Fibroblast of villous mesenchyme (primary cell): ENCODE measurements around the gene ITGB6. TPM values are rescaled to one million over a fixed set of nuclear protein-coding genes. Genes with fewer than 3 reads are reported as not detected.

ENCODE experiments used
- DNase-seq: peaks from one replicate; pipeline ENCODE4 v3.0.0-alpha.2; 2010; ENCODE audit warnings: low read depth
- H3K4me3 ChIP-seq: 2 replicates; pipeline ENCODE4 v1.5.1; 2011; ENCODE audit warnings: low read depth, mild to moderate bottlenecking, low read length
- total RNA-seq: library from RNA; depleted of rRNA; stranded (reverse); fragments of >200 nt; gene quantifications from 2 replicates; pipeline ENCODE4 v1.2.3, GENCODE V29; 2012
- TF ChIP-seq, protein P1 (sequence below): IDR thresholded peaks from 2 replicates; pipeline ENCODE4 v1.5.1; 2012; ENCODE audit warnings: low read depth, mild to moderate bottlenecking, low read length; ENCODE audit not compliant: insufficient read depth

Gene ITGB6
- total RNA-seq, 1 donor, result not detected

DNA sequence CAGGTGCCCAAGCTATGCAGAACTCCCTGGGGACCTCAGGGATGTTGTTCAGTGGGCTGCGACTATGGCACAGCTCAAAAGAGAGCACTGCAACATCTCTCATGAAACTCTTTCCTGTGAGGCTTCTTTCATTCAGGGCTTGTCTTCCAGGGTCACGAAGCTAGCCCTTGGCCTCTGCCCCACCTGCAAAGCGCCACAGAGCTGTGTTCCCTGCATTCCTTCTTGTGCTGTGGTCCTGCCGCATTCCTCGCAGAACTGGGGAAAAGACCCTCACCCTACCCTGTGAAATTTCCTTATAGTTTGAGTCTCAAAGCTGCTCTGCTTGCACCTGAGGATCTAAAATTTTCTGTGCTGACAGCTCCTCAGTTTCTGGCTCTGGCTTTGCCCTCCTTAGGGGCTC lies 26.3 kb upstream of the ITGB6 start:
- TF ChIP-seq, protein P1, sequence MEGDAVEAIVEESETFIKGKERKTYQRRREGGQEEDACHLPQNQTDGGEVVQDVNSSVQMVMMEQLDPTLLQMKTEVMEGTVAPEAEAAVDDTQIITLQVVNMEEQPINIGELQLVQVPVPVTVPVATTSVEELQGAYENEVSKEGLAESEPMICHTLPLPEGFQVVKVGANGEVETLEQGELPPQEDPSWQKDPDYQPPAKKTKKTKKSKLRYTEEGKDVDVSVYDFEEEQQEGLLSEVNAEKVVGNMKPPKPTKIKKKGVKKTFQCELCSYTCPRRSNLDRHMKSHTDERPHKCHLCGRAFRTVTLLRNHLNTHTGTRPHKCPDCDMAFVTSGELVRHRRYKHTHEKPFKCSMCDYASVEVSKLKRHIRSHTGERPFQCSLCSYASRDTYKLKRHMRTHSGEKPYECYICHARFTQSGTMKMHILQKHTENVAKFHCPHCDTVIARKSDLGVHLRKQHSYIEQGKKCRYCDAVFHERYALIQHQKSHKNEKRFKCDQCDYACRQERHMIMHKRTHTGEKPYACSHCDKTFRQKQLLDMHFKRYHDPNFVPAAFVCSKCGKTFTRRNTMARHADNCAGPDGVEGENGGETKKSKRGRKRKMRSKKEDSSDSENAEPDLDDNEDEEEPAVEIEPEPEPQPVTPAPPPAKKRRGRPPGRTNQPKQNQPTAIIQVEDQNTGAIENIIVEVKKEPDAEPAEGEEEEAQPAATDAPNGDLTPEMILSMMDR, result no peak
- no peak overlapping the region for H3K4me3 ChIP-seq
- DNase-seq, result no peak

DNA sequence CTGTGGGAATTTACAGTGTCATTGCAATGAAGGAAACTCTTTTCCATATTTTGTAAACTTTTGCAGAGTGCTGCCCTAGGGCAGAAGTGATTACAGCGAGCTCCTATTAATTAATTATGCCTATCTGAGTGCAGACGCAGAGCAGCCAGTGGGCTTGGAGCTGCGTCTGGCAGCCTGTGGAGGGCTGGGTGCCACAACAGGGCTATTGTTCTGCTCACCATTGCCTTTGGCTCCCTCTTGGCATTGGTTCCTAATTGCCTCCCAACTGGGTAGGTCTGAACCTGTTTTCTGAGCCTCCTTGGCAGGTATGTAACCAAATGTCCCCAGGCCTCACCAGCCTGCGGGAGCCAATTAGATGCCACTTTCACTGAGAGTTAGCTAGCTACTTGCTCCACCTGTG lies 25.6 kb upstream of the ITGB6 start:
- H3K4me3 ChIP-seq, result no peak overlapping the region
- TF ChIP-seq, protein P1, result no peak
- DNase-seq, result no peak

DNA sequence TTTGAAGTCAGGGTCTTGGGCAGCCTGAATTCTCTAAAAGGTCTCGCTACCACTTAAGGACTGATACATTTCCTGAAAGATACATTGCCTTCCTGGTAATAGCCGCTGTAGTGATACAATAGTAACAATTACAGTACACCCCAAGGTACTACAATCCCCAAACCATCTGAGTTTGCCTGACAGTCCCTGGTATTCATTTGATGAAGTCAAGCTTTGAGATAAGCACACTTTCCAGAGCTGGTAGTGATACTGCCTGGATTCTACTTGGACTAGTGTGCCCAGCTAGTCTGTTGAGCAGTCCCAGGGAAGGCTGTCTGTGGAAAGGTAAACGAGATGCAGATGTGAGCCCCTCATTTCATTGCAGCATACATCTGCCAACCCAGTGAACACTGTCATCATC lies 24.4 kb upstream of the ITGB6 start:
- H3K4me3 ChIP-seq, result no peak overlapping the region
- TF ChIP-seq, protein P1, result no peak
- no peak for DNase-seq

DNA sequence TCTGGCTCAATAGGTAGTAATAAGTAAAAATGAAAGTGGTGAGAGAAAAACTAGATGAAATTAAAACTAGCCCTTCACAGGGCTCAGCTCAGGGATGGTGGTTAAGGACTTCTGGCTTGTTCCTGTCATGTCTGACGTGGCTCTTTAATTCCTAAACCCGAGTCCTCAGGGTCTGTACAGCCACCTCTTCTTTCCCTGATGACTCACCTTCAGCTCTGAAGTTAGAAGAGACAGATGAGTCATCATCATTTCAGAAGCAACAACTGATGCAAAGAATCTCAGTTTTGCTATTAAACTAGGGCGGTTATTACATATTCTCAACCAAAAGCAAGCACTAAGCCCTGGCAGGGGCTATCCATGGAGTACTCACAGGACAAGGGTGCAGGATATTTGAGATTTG lies 24.0 kb upstream of the ITGB6 start:
- no peak overlapping the region for H3K4me3 ChIP-seq
- TF ChIP-seq, protein P1, result no peak
- DNase-seq, result peak; percentile 96

DNA sequence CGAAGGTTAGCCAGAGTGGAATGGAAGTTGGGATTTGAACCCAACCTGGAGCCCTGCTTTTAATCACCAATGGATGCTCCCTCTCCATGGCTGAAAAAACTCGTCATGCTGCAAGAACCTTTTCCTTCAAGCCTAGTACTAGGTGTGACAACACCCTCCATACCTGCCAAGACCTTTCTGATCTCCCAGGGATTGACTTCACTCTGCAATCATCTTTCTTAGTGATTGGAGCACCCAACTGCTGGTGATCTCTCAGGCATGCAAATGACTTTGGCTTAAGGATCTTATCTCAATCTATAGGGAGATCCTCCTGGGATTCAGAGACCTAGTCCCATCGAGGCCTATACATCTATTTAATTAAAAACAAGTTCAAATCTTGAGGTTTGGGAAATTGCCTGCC lies 23.5 kb upstream of the ITGB6 start:
- DNase-seq, result no peak
- TF ChIP-seq, protein P1, result no peak
- no peak overlapping the region for H3K4me3 ChIP-seq

DNA sequence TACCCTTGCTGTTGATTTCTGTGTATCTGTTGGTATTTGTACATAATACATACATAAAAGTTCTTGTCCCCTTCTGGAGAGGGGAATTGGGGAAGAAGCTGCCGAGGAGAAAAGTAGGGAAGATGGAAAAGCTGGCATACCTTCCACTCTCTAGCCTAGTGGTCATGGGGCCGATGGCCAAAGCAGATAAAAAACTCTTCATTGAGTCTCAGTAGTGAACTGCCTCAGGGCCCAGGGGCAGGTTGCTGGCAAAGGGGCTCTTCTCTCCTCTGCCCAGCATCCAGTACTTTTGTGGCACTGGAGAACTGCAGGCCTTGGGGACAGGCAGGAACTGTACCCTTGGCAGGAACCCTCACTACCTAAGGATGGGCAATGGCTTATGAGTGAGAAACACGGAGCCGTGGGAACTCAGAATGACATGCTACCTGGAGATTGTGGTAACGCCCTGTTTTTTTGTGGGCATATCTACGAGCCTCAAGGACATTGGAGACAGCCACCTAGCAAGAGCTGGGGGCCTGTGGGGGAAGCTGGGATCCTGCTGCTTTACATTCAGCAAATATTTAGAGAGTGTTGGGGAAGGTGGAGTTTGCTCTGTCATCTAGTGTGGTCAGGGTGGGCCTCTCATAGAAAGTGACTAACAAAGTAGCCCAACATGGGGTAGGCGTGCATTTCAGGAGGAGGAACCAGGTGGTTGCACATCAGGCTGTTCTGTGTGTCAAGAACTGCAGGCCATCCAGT lies 22.6 kb upstream of the ITGB6 start:
- no peak for DNase-seq
- no peak overlapping the region for H3K4me3 ChIP-seq
- TF ChIP-seq, protein P1, result no peak
